GM11168 (cell line): ENCODE data around the gene NUDT16L1.

ENCODE experiments used
- in situ Hi-C: fragments of 300-500 bp; cut with MboI; formaldehyde crosslinking; loops from one replicate; pipeline ENCODE4 v1.12.0; 2022; ENCODE audit warnings: low sequenced_read_pairs; ENCODE audit not compliant: unreplicated experiment

The NUDT16L1 gene

DNA sequence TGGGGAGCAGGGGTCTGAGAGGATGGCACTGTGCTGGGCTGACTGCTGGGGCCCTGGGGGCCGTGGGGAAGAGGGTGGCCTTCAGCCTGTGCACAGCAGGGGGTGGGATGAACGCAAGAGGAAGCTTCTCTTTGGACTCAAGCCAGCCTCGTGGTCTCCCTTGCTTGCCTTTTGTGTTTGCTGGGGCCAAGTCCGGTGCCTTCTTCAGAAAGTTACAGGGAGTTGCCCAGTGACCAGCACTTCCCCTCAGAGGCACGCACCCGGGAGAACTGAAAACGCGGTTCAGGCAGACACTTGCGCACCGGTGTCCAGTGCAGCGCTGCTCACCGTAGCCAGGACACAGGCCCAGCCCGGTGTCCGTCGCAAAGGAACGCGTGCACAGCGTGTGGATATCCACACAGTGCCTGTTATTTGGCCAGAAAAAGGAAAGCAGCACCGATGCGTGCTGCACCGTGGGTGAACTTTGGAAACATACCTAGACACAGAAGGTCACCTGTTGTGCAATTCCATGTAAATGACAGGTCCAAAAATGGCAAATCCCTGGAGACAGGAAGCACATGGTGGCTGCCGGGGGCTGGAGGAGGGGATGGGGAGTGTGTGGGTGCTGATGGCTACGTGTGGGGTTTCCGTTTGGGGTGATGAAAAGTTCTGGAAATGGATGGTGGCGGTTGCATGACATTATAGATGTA is 29.4 kb upstream of the NUDT16L1 start:
- in situ Hi-C loops: no loop called here

DNA sequence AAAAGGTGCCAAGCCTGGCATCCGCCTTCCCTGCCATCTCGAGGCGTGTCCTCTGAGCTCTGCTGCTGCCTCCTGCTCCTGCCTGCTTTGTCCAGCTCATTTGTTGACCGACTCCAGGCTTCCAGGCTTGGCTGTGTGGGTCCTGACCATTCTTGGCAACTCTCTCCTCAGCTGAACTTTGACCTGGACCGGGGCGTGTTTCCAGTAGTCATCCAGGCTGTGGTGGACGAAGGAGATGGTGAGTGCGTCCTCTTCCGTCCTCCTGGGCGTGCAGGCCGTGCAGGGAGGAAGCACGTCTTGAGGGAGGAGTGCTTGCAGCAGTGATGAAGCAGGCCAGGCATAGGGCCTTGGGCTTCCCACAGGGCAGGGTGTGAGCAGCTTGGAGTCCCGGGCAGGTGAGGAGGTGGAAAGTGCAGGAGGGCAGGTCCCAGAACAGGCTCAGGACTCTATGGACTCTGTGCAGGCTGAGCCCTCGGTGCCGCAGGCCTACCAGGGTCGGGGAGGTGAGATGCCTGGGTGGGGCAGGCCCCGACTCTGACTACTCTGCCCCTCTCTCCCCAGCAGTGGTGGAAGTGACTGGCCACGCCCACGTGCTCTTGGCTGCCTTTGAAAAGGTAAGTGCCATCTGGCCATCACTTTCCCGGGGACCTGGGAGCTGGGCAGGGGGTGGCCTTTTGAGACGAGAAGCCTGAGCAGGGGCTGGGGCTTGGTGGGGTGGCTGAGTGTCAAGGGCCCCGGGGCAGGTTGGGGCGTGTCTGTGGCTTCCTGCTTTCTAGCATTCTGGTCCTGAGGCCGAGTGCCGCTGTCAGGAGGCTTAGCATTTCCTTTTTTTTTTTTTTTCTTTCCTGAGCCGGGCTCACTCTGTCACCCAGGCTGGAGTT is 28.6 kb upstream of the NUDT16L1 start:
- in situ Hi-C loops: no loop called here

DNA sequence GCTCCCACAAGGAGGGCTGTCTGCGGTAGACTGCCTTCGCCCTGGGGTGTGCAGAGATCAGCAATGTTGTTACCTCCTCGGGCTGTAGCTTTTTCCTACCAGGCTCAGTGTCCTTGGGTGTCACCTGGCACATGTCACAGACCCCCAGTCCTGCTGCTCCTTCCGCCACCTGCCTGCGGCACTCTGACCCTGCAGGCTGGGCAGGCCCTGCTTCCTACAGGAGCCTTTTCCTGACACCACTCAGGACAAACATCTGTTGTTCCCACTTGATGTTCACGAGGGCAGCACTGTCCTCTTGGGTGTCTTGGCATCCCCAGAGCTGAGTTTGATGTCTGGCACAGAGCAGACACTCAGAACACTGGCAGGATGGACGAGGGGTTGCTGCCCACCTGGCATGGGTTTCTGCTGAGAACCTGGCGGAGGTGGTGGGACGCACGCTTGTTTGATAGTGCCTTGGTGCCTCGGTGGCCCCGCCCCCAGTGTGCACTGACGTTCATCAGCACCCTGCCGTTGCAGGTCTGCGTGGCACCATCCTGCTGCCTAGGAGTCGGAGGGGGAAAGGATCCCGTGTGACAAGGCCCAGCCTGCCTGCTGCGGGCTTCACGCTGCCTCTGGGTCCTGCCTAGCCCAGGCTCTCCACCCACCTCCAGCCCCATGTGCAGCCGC is 26.7 kb upstream of the NUDT16L1 start:
- in situ Hi-C loops: no loop called here

DNA sequence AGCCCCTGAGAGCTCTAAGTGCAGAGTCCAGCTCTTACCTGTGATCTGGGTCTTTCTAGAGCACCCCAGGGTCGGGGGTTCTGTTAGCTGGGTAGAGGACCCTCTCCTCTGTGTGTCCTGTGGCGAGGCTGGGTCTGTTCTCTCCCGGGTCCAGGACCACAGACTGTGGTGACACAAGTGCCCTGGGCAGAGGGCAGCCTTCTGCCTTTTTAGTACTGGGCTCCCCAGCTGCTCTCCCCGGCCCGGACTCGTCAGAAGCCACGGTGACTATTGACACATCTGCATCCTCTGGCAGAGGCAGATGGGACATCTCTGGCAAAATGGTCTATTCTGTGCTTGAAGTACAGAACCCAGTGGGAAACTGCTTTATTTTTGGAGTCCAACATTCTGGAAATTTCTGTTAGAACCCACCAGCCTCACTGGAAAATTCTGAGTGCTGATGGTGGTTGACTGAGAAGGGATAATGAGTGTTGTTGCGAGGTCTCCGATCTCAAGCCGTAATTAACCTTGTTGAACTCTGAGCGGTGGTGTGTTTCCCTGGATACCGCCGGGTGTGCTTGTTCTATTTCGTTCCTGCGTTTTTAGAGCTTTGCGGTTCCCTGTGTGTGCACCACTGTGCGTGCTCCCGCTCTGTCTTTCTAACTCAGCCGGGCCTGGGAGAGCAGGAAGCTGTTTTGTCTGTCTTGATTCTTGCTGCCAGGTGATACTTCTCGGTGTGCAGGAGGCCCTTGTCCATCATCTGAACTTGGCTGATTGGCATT is 26.0 kb upstream of the NUDT16L1 start:
- in situ Hi-C loops: no loop called here

DNA sequence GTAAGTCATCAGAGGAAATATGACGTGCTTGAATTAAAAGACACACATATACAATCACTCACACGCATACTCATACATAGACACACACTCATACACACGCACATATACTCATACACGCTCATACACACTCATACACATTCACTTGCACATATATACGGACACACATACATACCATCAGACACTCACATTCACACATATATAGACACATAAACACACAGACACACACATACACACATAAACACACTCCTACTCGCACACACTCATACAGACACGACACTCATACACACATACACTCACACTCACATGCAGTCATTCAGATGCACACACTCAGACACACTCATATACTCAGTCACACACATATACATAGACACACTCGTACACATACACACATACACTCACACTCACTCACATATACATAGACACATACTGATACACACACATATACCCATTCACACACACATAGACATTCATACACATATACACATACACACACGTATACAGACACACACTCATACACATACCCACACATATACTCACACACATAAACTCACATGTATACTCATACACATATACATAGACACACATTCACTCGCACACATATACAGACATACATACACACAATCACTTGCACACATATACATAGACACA is 24.9 kb upstream of the NUDT16L1 start:
- in situ Hi-C loops: no loop called here

DNA sequence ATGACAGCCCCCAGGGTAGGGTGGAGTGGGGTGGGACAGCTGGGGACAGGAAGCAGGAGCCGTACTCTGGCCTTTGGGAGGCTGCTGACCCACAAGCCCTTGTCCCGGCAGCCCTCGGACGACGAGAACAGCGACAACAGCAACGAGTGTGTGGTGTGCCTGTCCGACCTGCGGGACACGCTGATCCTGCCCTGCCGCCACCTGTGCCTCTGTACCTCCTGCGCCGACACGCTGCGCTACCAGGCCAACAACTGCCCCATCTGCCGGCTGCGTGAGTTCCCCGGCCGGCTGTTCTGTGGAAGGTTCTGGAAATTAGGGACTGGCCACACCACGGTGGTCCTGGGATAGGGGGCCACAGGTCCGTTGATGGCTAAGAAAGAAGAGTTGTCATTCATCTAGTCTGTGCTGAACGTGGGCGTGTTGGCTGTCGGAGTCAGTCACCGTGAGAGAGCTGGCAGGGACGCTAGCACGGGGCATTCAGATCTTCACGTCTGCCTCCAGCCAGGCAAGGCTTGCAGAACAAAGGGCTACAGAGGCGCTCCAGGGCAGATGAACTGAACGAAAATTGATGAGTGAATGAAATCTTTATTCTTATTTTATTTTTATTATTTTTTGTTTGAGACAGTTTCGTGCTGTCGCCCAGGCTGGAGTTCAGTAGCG is 19.8 kb upstream of the NUDT16L1 start:
- in situ Hi-C loops: no loop called here

DNA sequence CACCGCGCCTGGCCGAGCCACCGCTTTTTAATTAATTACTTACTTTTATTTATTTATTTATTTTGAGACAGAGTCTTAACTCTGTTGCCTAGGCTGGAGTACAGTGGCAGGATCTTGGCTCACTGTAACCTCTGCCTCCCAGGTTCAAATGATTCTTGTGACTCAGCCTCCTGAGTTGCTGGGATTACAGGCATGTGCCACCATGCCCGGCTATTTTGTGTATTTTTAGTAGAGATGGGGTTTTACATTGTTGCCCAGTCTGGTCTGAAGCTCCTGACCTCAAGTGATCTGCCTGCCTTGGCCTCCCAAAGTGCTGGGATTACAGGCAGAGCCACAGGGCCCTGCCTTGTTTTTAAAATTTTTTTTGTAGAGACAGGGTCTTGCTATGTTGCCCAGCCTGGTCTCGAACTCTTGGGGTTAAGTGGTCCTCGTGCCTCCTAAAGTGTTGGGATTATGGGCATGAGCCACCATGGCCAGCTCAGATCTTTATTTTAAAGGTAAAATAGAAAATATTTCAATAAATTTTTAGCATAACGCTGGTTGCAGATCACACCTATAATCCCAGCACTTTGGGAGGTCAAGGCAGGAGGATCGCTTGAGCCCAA is 18.3 kb upstream of the NUDT16L1 start:
- in situ Hi-C loops: no loop called here

DNA sequence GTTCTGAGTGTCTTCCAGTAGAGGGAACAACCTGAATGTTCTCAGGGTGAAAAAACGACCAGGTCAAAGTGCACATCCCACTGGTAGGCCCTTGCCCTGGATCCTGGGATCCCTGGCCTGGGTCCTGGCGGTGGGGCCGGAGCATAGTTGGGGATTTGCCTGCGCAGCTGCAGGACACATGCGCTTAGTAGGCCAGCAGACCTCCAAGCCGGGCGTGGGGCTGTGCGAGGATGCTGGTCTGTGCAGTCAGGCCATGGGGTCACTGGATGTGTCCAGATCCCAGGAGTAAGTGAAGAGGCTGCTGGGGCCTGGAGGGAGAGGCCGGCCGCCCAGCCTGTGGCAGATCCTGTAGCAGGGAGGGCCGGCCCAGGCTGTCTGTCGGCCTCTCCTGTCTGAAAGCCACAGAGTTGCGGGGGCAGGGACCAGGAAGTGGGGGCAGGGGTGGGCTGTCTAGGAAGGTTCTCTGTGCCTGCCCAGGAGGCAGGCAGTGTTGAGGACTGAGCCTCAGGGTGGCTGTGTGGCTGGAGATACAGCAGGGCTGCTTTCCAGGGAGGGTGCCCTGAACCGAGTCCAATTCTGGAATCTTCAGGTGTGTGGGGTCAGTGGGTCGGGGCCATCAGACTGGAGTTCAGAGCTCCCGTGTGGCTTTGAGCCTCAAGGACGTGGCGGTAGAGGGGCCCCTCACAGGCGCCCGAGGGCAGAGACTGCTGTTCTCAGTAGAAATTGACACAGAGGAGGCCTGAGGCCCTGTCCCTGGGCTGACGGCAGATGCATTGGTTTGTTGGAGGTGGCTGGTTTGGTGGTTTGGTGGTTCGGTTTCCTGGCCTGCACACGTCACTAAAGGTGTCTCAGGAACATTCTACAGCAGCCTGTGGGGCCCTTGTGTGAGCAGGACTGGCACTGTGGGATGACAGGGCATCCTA is 17.2 kb upstream of the NUDT16L1 start:
- in situ Hi-C loops: no loop called here

DNA sequence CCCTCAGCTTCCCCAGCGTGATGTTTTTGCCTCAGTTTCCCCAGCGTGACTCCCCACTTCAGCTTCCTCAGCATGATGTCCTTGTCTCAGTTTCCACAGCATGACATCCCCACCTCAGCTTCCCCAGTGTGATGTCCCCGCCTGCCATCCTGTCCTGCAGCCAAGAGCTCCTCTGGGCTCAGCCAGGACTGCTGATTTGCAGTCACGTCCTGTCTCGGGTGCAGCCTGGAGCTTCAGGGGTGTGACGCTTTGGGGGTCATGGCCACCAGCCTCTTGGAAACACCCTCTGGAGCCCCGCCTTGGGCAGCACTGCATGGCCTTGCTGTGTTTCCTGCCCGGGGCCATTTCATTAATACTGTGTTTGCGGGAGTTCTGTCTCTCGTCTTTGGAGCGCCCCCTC is 16.5 kb upstream of the NUDT16L1 start:
- in situ Hi-C loops: no loop called here

DNA sequence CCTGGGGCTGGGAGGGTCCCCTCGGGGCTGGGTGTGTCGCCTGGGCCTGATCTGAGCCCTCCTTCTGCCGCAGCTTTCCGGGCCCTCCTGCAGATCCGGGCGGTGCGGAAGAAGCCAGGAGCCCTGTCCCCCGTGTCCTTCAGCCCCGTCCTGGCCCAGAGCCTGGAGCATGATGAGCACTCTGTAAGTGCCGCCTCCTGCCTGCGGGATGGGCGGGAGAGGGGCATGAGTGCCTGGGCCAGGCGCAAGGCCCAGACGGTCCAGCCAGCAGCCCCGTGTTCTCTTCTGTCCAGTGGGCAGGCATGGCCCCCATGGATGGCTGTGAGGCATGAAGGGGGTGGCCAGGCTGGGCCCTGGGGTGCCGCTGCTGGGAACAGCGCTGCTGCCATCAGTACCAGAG is 16.0 kb upstream of the NUDT16L1 start:
- in situ Hi-C loops: no loop called here

DNA sequence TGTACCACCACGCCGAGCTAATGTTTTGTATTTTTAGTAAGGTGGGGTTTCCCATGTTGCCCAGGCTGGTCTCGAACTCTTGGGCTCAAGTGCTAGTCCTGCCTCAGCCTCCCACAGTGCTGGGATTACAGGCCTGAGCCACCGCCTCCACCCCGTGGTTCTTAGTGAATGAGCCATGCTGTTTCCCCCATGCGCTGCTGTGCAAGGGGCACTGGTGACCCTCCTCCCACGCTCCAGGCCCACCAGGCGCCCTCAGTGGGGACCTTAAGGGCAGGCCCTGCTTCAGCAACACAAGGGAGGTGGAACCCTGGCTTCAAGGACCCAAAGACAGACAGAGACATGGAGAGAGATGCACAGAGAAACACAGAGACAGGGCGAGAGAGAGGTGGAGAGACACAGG is 15.4 kb upstream of the NUDT16L1 start:
- in situ Hi-C loops: no loop called here

DNA sequence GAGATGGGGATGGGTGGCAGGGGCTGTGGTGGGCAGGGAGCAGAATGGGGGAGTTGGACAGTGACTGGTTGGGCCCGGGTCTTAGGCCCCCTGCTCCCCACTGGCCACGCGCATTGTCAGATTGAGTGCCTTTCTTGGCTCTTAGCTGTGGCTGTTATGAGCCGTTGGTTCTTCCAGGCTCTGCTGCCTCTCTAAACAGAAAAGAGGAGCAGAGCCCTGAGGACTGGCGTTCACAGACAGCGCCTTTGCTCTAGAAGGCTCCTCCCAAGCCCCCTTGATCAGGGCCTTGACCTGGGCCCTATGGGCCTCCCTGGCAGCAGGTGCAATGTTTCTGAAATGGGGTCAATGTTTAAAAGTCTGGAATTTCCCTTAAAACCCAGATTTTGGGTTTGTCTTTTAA is 14.8 kb upstream of the NUDT16L1 start:
- in situ Hi-C loops: no loop called here

DNA sequence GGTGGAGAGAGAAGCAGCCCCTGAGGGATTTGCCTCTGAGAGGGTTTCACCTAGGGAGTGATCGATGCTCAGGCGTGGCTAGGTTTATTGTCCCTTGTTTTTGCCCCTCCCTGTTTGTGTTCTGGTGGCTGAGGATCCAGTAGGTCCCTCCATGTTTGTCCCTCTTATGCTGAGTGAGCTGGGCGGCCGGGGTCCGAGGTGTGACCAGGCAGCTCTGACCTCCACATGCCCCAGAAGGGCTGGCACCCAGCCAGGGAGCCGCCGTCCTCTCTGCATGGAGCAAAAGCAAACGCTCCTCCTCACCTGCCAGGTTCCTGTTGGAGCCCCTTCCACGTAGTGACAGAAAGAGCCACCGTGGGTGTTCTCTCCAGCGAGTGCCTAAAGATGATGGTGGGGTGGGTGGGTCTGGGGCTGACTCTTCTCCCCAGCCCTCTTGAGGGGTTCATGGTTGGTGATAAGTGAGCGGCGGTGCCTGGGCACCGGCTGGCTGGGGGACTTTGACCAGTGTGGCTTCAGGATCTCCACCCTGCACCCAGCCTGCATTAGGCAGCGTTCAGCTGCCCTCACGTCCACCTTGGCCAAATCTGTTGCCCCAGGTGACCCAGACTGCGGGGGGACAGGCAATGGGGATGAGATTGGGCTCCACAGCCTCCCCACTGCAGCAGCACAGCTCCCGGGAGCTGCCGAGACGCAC is 14.1 kb upstream of the NUDT16L1 start:
- in situ Hi-C loops: no loop called here

DNA sequence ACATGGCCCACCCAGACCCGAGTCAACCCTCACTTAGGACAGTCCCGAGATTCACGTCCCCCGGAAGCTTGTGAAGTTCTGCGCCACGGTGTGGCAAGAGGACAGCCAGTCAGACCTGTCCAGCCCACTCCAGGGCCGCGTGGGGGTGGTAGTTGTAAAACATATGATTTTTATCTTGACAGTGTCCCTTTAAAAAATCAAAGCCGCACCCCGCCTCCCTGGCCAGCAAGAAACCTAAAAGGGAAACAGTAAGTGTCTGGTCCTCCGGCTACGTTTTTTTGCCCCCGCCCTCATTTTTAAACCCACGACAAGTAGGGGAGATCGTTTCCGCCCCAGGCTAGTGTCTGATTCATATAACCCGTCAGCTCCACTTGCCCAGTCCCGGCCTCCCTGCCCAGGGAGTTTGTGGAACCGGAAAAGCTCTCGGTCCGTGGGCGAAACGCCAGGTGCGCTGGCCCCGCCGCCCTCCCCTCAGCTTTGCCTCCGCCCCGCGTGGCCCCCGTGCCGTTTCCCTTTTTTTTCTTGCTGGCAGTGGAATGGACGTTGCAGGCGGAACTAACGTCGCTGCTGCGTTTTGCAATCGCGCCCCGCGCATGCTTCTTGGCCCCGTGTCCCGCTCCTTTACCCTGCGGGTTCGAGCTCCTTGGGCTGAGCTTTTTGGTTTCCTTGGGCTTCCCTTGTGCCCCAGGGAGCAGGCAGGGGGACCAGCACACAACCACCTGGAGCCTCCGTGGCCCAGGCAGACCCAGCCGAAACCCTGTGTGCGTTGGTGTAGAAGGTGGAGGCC is 13.3 kb upstream of the NUDT16L1 start:
- in situ Hi-C loops: no loop called here

DNA sequence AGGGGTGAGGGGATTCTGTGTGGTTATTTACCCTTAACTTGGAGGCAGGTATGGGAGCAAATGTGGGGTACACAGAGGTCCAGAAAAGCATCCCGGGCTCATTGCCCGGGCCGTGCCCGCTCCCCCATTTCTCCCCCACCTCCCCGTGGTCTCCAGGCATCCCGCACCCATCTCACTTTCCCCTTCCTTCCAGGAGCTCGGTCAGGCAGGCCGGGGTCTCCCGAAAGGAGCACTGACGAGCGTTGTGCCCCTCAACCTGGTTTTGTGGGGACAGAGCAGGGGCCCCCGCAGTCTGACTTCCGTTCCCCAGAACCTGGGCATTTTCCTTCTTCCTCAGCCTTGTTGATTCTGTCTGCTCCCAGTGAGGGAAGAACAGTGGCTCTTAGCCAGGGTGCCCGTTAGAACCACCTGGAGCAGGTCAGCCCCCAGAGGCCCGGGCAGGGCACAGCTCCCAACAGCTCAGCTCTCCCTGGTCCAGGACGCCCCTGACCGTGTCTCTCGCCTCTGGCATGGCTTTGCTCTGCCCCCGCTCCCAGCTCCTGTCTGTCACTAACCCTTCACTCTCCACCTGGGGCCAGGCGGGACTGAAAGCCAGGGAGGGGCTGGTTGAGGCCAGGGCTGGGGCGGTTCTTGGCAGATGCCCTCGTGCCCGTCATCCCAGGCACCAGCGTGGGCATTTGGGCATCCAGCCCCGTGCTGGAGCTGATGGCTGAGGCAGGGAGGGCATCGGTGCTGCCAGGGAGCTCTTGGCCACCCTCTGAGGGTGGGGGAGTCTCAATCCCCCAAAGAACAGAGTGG is 12.5 kb upstream of the NUDT16L1 start:
- in situ Hi-C loops: no loop called here

DNA sequence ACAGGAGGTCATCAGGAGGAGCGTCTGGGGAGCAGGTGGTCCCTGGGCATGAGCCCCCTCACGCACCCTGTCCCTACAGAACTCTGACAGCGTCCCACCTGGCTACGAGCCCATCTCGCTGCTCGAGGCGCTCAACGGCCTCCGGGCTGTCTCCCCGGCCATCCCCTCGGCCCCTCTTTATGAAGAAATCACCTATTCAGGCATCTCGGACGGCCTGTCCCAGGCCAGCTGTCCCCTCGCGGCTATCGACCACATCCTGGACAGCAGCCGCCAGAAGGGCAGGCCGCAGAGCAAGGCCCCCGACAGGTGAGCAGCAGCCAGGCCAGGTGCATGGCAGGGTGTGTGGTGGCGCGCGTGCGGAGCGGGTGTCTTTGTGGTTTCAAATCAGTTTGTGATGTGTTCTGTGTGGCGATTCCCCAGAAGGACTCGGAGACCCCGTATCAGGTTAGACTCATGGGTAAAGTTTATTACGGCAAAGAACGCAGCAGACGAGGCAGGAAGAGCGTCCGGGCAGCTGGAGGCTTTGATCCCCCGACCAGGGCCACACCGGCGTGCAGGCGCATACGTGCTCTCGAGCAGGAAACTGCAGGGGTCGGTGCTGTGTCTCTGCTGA is 11.8 kb upstream of the NUDT16L1 start:
- in situ Hi-C loops: no loop called here
